Neural progenitor cell (in vitro differentiated cells): ENCODE data around the gene PAM16. TPM values are rescaled to one million over a fixed set of nuclear protein-coding genes. Genes with fewer than 3 reads are reported as not detected.

Experiments
- DNase-seq: peaks from one replicate; pipeline ENCODE4 v3.0.0-alpha.2; 2016; ENCODE audit warnings: low spot score
- H2AFZ ChIP-seq: fragments of 200-600 bp; sonication (generic); replicated peaks from 2 replicates; pipeline ENCODE4 v1.6.1; 2016; ENCODE audit warnings: antibody characterized with exemption
- H3F3A ChIP-seq: fragments of 200-600 bp; sonication (generic); 2 replicates; pipeline ENCODE4 v1.6.1; 2016; ENCODE audit warnings: antibody characterized with exemption, low read depth
- H3K27ac ChIP-seq: fragments of 200-600 bp; sonication (generic); 2 replicates; pipeline ENCODE4 v1.5.1; 2016; ENCODE audit warnings: mild to moderate bottlenecking
- H3K27me3 ChIP-seq: fragments of 200-600 bp; sonication (generic); 2 replicates; pipeline ENCODE4 v1.6.1; 2016; ENCODE audit warnings: mild to moderate bottlenecking, moderate library complexity
- H3K36me3 ChIP-seq: fragments of 200-600 bp; sonication (generic); 2 replicates; pipeline ENCODE4 v1.5.1; 2016
- H3K4me1 ChIP-seq: fragments of 200-600 bp; sonication (generic); 2 replicates; pipeline ENCODE4 v1.6.1; 2016; ENCODE audit warnings: mixed run types
- H3K4me2 ChIP-seq: fragments of 200-600 bp; sonication (generic); 2 replicates; pipeline ENCODE4 v1.6.1; 2016
- H3K4me3 ChIP-seq: fragments of 200-600 bp; sonication (generic); 2 replicates; pipeline ENCODE4 v1.5.1; 2016
- H3K79me2 ChIP-seq: fragments of 200-600 bp; sonication (generic); 2 replicates; pipeline ENCODE4 v1.6.1; 2016; ENCODE audit warnings: low read depth
- H3K9ac ChIP-seq: fragments of 200-600 bp; sonication (generic); 2 replicates; pipeline ENCODE4 v1.6.1; 2016
- H3K9me3 ChIP-seq: fragments of 200-600 bp; sonication (generic); 2 replicates; pipeline ENCODE4 v1.5.1; 2016; ENCODE audit warnings: low read depth
- H4K20me1 ChIP-seq: fragments of 200-600 bp; sonication (generic); 2 replicates; pipeline ENCODE4 v1.6.1; 2016; ENCODE audit warnings: low read depth
- H3K27ac Mint-ChIP-seq: 3 replicates; pipeline ENCODE4 v1.8.0; 2021; ENCODE audit warnings: mixed read lengths
- H3K27me3 Mint-ChIP-seq: 2 replicates; pipeline ENCODE4 v1.8.0; 2022; ENCODE audit warnings: low read depth, mild to moderate bottlenecking, inconsistent platforms, moderate library complexity, mixed read lengths; ENCODE audit not compliant: insufficient read depth
- H3K36me3 Mint-ChIP-seq: 3 replicates; pipeline ENCODE4 v1.8.0; 2021; ENCODE audit warnings: mixed read lengths
- H3K4me1 Mint-ChIP-seq: 3 replicates; pipeline ENCODE4 v1.8.0; 2021; ENCODE audit warnings: mixed read lengths
- H3K4me3 Mint-ChIP-seq: 3 replicates; pipeline ENCODE4 v1.8.0; 2021; ENCODE audit warnings: mild to moderate bottlenecking, moderate library complexity, mixed read lengths
- H3K9me3 Mint-ChIP-seq: 3 replicates; pipeline ENCODE4 v1.8.0; 2020; ENCODE audit warnings: mixed read lengths
- EZH2 ChIP-seq: fragments of 200-600 bp; sonication (generic); IDR thresholded peaks from 2 replicates; pipeline ENCODE4 v1.6.1; 2017; ENCODE audit warnings: antibody characterized with exemption, mild to moderate bottlenecking, moderate library complexity
- EZH2phosphoT487 ChIP-seq: fragments of 200-600 bp; sonication (generic); IDR thresholded peaks from 2 replicates; pipeline ENCODE4 v1.6.1; 2017; ENCODE audit warnings: antibody characterized with exemption
- total RNA-seq: library from RNA; depleted of rRNA; stranded (reverse); fragments of >200 nt; gene quantifications from 2 replicates; pipeline ENCODE4 v1.2.3, GENCODE V29; 2015; ENCODE audit warnings: low replicate concordance
- TF ChIP-seq, protein P1 (sequence below): fragments of 200-600 bp; sonication (generic); IDR thresholded peaks from 2 replicates; pipeline ENCODE4 v1.5.1; 2017; ENCODE audit warnings: antibody characterized with exemption, mild to moderate bottlenecking

The PAM16 gene
- total RNA-seq, 1 donor from 2014 or later: 17.0 TPM

DNA sequence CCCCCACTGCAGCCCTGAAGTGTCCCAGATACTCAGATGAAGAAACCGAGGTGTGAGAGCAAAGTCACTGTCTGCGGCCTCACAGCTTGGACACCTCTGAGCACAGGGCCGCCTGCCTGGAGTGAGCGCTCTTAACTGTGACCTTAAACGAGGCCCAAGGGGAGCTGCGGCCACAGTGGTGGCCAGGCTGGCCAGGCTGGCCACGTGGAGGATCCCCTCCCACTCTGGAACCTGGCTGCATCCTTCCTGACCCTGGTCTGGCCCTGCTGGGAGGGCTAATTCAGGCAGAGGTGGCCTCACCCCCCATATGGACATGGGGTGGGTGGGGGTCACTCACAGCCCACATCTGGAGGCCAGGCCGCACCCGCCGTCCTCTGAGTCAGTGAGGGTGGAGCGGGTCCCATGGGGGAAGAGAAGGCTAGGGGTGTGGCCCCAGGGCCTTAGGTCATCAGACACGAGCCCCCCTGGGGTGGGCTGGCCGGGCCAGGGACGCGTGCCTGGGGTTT lies 27.1 kb upstream of the PAM16 start:
- TF ChIP-seq EZH2 (no peak), EZH2phosphoT487 (no peak)
- TF ChIP-seq, protein P1, sequence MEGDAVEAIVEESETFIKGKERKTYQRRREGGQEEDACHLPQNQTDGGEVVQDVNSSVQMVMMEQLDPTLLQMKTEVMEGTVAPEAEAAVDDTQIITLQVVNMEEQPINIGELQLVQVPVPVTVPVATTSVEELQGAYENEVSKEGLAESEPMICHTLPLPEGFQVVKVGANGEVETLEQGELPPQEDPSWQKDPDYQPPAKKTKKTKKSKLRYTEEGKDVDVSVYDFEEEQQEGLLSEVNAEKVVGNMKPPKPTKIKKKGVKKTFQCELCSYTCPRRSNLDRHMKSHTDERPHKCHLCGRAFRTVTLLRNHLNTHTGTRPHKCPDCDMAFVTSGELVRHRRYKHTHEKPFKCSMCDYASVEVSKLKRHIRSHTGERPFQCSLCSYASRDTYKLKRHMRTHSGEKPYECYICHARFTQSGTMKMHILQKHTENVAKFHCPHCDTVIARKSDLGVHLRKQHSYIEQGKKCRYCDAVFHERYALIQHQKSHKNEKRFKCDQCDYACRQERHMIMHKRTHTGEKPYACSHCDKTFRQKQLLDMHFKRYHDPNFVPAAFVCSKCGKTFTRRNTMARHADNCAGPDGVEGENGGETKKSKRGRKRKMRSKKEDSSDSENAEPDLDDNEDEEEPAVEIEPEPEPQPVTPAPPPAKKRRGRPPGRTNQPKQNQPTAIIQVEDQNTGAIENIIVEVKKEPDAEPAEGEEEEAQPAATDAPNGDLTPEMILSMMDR: no peak
- Mint-ChIP-seq H3K36me3 (no peaks in the 10 kb centered on the region), H3K4me1 (peaks cover 40% of the 10 kb centered on the region), H3K27ac (peak overlapping the region; percentile 94), H3K27me3 (peaks cover 3% of the 10 kb centered on the region), H3K4me3 (peak overlapping the region; percentile 46), H3K9me3 (no peaks in the 10 kb centered on the region)
- Histone ChIP-seq H3K4me1 (peaks cover 40% of the 10 kb centered on the region), H3K27me3 (no peaks in the 10 kb centered on the region), H3K79me2 (peaks cover 4% of the 10 kb centered on the region), H3K4me3 (no peak overlapping the region), H3K27ac (no peak overlapping the region), H3K36me3 (no peaks in the 10 kb centered on the region), H2AFZ (no peak overlapping the region), H3K4me2 (no peak overlapping the region), H3F3A (peaks cover 19% of the 10 kb centered on the region), H3K9me3 (no peaks in the 10 kb centered on the region), H4K20me1 (peaks cover 42% of the 10 kb centered on the region), H3K9ac (no peak overlapping the region)
- DNase-seq: no peak

- H3K36me3 ChIP-seq: no peaks in the 10 kb centered on the region
- peaks cover 47% of the 10 kb centered on the region for H4K20me1 ChIP-seq
- H3K4me1 ChIP-seq: peaks cover 46% of the 10 kb centered on the region
- no peak overlapping the region for H3K4me3 ChIP-seq
- no peaks in the 10 kb centered on the region for H3K27me3 ChIP-seq
- no peak overlapping the region for H3K4me2 ChIP-seq
- peak overlapping the region; percentile 46 for H3K4me3 Mint-ChIP-seq
- peaks cover 4% of the 10 kb centered on the region for H3K79me2 ChIP-seq
- no peaks in the 10 kb centered on the region for H3K36me3 Mint-ChIP-seq
- H3F3A ChIP-seq: peaks cover 25% of the 10 kb centered on the region
- H3K27ac ChIP-seq: no peak overlapping the region
- H3K4me1 Mint-ChIP-seq: peaks cover 43% of the 10 kb centered on the region
- peak; percentile 40 for DNase-seq
- TF ChIP-seq, protein P1: peak; percentile 36
- TF ChIP-seq EZH2: no peak
- TF ChIP-seq EZH2phosphoT487: no peak
- H2AFZ ChIP-seq: no peak overlapping the region
- H3K27me3 Mint-ChIP-seq: peaks cover 5% of the 10 kb centered on the region
- no peaks in the 10 kb centered on the region for H3K9me3 Mint-ChIP-seq
- H3K9me3 ChIP-seq: no peaks in the 10 kb centered on the region
- no peak overlapping the region for H3K9ac ChIP-seq
- H3K27ac Mint-ChIP-seq: peak overlapping the region; percentile 94
Measured at GRCh38 chr16:4377573-4378154, 26.5 kb upstream of the PAM16 start.

DNA sequence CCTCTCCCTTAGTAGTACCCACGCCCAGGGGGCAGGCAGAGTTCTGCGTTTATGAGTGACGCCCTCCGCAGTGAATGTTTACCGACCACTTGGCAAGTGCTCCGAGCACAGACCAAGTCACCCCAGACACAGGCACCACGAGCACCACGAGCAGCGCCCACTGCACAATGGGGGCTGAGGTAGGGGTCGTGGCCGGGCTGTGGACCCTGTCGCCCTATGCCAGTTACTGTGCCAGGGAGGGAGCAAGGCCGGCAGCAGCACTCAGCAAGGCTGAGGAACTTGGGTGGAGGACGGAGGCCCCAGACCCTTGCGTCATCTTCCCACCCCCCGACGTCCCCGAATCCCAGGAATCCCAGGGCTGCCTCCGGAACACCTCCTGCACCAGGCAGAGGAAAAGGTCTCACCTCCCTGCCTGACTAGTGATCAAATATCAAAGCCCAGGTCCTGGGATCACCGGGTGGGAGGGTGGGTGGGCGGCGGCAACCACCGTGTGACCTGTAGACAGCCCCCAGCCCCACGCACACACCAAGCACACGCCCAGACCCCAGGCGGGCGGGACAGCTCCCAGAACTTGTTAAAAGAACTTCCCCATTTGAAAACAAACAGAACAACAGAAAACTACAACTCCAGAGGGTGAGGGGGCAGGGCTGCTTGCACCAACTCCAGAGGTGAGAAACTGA lies 25.9 kb upstream of the PAM16 start:
- Histone ChIP-seq H3K4me1 (peaks cover 52% of the 10 kb centered on the region), H2AFZ (no peak overlapping the region), H4K20me1 (peaks cover 53% of the 10 kb centered on the region), H3K27ac (no peak overlapping the region), H3K9ac (no peak overlapping the region), H3K4me2 (no peak overlapping the region), H3K36me3 (no peaks in the 10 kb centered on the region), H3F3A (peaks cover 26% of the 10 kb centered on the region), H3K4me3 (no peak overlapping the region), H3K79me2 (peaks cover 4% of the 10 kb centered on the region), H3K9me3 (no peaks in the 10 kb centered on the region), H3K27me3 (peaks cover 4% of the 10 kb centered on the region)
- Mint-ChIP-seq H3K4me1 (peaks cover 44% of the 10 kb centered on the region), H3K27me3 (peaks cover 6% of the 10 kb centered on the region), H3K4me3 (peak overlapping the region; percentile 60), H3K9me3 (no peaks in the 10 kb centered on the region), H3K36me3 (no peaks in the 10 kb centered on the region), H3K27ac (peak overlapping the region; percentile 63)
- no peak for DNase-seq
- TF ChIP-seq EZH2: no peak
